Activated CD4-positive, alpha-beta T cell treated with anti-CD3 and anti-CD28 coated beads, Interleukin-2, amount 50 U/mL, for 24 hours (primary cell): Measurements from ENCODE around the gene WDR46.
A peak's percentile ranks its signal among the peaks of the same experiment; 100 is the strongest.

Source experiments
- DNase-seq, 2 donors: peaks; one replicate each; pipeline ENCODE4 v3.0.0-alpha.2; 2020; ENCODE audit warnings: low read depth in 1 of 2, low spot score in 1 of 2

The WDR46 gene

GRCh38 chr6:33288921-33289783 is at the start of gene WDR46, which contains the start of gene PFDN6:
Gene WDR46, minus strand, starts transcription at chr6:33289239. Its CDS starts 69 bp downstream, at chr6:33289170.
Gene PFDN6, plus strand, starts transcription at chr6:33289601. Its CDS starts 256 bp downstream, at chr6:33289857.
- DNase-seq: peak; percentile 62 to 75

GRCh38 chr6:33336495-33336894 is 47.5 kb upstream of the WDR46 start:
- no peak for DNase-seq

GRCh38 chr6:33335916-33336315 is 46.9 kb upstream of the WDR46 start:
- no peak for DNase-seq

- no peak for DNase-seq
Observed at GRCh38 chr6:33333666-33334065, 44.6 kb upstream of the WDR46 start.

GRCh38 chr6:33330736-33331135 is 41.7 kb upstream of the WDR46 start:
- no peak for DNase-seq

- DNase-seq: no peak
Observed at GRCh38 chr6:33329058-33329457, 40.0 kb upstream of the WDR46 start.

GRCh38 chr6:33324125-33324524 is 35.1 kb upstream of the WDR46 start:
- no peak for DNase-seq

GRCh38 chr6:33323623-33323948 is 34.5 kb upstream of the WDR46 start:
- no peak for DNase-seq

GRCh38 chr6:33321227-33321626 is 32.2 kb upstream of the WDR46 start:
- no peak for DNase-seq

- no peak for DNase-seq
Observed at GRCh38 chr6:33320315-33321181, 31.5 kb upstream of the WDR46 start.

GRCh38 chr6:33319939-33320314 is 30.9 kb upstream of the WDR46 start:
- no peak for DNase-seq

- DNase-seq: no peak
Observed at GRCh38 chr6:33318426-33319073, 29.5 kb upstream of the WDR46 start.

GRCh38 chr6:33317669-33318425 is 28.8 kb upstream of the WDR46 start, which contains the start of gene ZBTB22:
Gene ZBTB22, minus strand, starts transcription at chr6:33317744. Its CDS starts 828 bp downstream, at chr6:33316916.
- peak; percentile 91 to 95 for DNase-seq

- no peak for DNase-seq
Observed at GRCh38 chr6:33317419-33317668, 28.3 kb upstream of the WDR46 start.

GRCh38 chr6:33316603-33317418 is 27.8 kb upstream of the WDR46 start:
- DNase-seq: no peak

- no peak for DNase-seq
Observed at GRCh38 chr6:33315793-33316602, 27.0 kb upstream of the WDR46 start.

- no peak for DNase-seq
Observed at GRCh38 chr6:33314943-33315792, 26.1 kb upstream of the WDR46 start.

GRCh38 chr6:33314515-33314942 is 25.5 kb upstream of the WDR46 start:
- peak in 1 of 2 donors; percentile 38 for DNase-seq
